Thoracic aorta (tissue), 2 donors: ENCODE results near the gene LHPP. TPM values are rescaled to one million over a fixed set of nuclear protein-coding genes. Genes with fewer than 3 reads are reported as not detected.
A peak's percentile ranks its signal among the peaks of the same experiment; 100 is the strongest.

ENCODE experiments used
- ATAC-seq: fragments of 150-250 bp; one replicate; pipeline ENCODE4 v1.8.0; 2017; ENCODE audit warnings: low read depth; ENCODE audit not compliant: insufficient number of reproducible peaks, low FRiP score
- DNase-seq: peaks from one replicate; pipeline ENCODE4 v3.0.0-alpha.2; 2020; ENCODE audit warnings: low spot score
- H3K27ac ChIP-seq, 2 donors: fragments of 200-600 bp; sonication (generic); 1 replicate in 1 of 2; 2 replicates in 1 of 2; pipeline ENCODE4 v1.5.1; 2016; ENCODE audit warnings: mild to moderate bottlenecking in 2 of 2, moderate library complexity in 2 of 2
- H3K27me3 ChIP-seq: fragments of 200-600 bp; sonication (generic); replicated peaks from 2 replicates; pipeline ENCODE4 v1.6.0; 2016; ENCODE audit warnings: mild to moderate bottlenecking; ENCODE audit not compliant: insufficient read depth
- H3K36me3 ChIP-seq: fragments of 200-600 bp; sonication (generic); one replicate; pipeline ENCODE4 v1.5.1; 2016
- H3K4me1 ChIP-seq, 2 donors: fragments of 200-600 bp; sonication (generic); 1 replicate in 1 of 2; 2 replicates in 1 of 2; pipeline versions ENCODE4 v1.5.1 to v1.6.0; 2016; ENCODE audit warnings: low read depth in 2 of 2, mild to moderate bottlenecking in 1 of 2; ENCODE audit not compliant: control insufficient read depth in 1 of 2
- H3K4me3 ChIP-seq: fragments of 200-600 bp; sonication (generic); 2 replicates; pipeline ENCODE4 v1.5.1; 2016; ENCODE audit warnings: mild to moderate bottlenecking
- H3K9me3 ChIP-seq: fragments of 200-600 bp; sonication (generic); 2 replicates; pipeline ENCODE4 v1.5.1; 2016
- total RNA-seq, 2 donors: library from RNA; depleted of rRNA; stranded (reverse); fragments of >200 nt; gene quantifications; one replicate each; pipeline versions ENCODE4 v1.1.0 to v1.2.3, GENCODE V29; 2016
- TF ChIP-seq, protein P1 (sequence below): fragments of 200-600 bp; sonication (generic); IDR thresholded peaks from one replicate; pipeline ENCODE4 v1.5.1; 2019; ENCODE audit warnings: antibody characterized with exemption

The LHPP gene
- total RNA-seq, 2 donors from 2014 or later = 7.2 to 24.1 TPM

DNA sequence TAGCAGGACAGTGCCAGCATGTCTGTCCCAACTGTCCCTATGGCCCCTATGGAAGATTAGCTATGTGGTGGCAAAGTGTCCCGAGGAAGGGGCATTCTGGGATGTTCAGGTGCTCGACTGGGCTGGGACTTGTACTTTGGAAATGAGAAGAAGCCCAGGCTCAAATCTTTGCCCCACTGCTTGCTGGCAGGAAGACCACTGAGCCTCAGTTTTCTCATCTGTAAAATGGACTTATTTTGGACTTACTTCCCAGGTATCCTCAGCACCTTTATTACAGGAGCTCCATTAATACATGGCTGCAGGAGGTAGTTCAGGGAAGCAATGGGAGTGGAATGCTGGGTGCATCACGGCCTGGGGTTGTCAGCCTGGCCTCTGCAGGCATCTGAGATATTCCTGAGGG lies 71.2 kb downstream of the LHPP start:
- no peak overlapping the region for H3K4me3 ChIP-seq
- H3K4me1 ChIP-seq = peaks cover 0 to 7% of the 10 kb centered on the region in 2 donors
- TF ChIP-seq, protein P1, sequence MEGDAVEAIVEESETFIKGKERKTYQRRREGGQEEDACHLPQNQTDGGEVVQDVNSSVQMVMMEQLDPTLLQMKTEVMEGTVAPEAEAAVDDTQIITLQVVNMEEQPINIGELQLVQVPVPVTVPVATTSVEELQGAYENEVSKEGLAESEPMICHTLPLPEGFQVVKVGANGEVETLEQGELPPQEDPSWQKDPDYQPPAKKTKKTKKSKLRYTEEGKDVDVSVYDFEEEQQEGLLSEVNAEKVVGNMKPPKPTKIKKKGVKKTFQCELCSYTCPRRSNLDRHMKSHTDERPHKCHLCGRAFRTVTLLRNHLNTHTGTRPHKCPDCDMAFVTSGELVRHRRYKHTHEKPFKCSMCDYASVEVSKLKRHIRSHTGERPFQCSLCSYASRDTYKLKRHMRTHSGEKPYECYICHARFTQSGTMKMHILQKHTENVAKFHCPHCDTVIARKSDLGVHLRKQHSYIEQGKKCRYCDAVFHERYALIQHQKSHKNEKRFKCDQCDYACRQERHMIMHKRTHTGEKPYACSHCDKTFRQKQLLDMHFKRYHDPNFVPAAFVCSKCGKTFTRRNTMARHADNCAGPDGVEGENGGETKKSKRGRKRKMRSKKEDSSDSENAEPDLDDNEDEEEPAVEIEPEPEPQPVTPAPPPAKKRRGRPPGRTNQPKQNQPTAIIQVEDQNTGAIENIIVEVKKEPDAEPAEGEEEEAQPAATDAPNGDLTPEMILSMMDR = no peak
- no peaks in the 10 kb centered on the region for H3K9me3 ChIP-seq
- DNase-seq (no peak), ATAC-seq (no peak)
- no peaks in the 10 kb centered on the region for H3K27me3 ChIP-seq
- H3K36me3 ChIP-seq = no peaks in the 10 kb centered on the region
- H3K27ac ChIP-seq = no peak overlapping the region

DNA sequence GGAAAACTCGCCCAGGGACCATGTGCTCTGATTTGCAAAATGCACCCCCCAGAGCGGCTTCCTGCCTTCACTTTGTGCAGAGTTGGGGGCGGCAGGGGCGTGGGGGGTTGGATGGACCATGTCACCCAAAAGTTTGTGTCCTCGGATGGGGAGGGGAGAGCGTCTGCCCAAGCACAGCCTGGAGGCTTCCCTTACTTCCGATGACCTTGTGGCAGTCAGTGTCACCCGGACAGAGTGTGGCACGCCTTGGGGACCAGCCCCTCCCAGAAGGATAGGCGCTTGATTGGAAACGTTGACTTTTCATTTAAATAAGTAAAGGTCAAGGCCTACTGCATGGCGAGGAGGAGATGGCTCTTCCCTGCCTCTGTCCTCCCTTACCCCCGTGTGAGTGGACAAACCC lies 71.6 kb downstream of the LHPP start:
- Histone ChIP-seq H3K36me3 (no peaks in the 10 kb centered on the region), H3K9me3 (no peaks in the 10 kb centered on the region), H3K27ac (no peak overlapping the region), H3K4me1 (peaks cover 0 to 7% of the 10 kb centered on the region in 2 donors), H3K27me3 (no peaks in the 10 kb centered on the region), H3K4me3 (no peak overlapping the region)
- TF ChIP-seq, protein P1 = no peak
- ATAC-seq = no peak
- no peak for DNase-seq

DNA sequence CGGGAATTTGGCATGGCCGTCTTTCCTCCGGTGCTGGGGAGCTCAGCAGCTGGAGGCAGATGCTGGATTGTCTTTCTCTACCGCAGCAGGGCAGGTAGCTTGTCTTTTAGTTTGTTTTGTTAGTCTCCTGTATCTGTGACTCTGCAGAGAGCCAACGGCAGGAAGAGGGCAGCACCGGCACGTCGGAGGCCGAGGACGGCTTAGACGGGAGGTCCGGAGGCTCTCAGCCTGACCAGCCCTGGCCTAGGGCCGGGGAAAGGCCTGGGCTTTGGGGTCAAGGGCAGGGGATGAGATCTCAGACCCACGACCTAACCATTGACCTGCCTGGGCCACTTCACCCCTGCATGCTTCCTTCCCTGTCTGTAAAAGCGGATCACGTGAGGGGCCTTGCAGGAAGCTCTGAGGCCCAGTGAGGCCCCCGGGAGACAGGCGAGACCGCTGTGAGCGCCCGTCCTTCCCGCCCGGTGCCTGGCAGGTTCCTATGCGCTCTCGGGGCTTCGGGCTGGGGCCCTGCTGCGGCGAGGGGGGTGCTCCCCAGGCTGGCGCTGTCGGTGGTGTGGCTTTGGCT lies 72.7 kb downstream of the LHPP start:
- no peak for DNase-seq
- TF ChIP-seq, protein P1 = no peak

DNA sequence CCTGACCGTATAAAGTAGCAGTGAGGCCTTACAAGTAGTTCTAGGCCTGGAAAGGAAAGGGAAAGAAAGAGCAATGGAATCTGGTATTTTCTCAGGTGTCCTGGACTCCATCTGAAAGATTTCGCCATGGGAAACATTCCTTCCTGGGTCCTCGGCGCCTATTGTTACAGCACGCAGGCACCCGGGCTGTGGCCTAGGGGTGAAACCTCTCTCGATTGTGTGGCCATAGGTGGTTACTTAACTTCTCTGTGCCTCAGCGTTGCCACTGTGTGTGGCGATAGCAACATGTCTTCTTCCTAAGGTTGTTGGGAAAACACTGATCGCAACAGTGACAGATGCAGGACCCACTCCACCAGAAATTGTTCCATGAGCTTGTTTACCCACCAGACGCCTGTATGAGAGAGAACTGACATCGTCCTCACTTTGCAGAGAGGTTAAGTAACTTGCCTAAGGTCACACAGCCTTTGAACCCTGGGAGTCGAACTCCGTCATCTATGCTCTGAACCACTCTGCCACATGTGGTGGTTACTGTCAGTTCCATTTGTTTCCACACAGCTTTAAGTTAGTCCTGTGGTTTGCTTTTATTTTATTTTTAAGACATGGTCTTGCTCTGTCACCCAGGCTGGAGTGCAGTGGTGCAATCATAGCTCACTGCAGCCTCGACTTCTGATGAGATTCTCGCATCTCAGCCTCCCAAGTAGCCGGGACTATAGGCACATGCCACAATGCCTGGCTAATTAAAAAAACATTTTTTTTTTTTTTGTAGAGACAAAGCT lies 73.4 kb downstream of the LHPP start:
- TF ChIP-seq, protein P1 = no peak
- DNase-seq (no peak), ATAC-seq (no peak)
- Histone ChIP-seq H3K4me3 (no peak overlapping the region), H3K4me1 (peaks cover 0 to 7% of the 10 kb centered on the region in 2 donors), H3K27ac (no peak overlapping the region), H3K27me3 (no peaks in the 10 kb centered on the region), H3K9me3 (no peaks in the 10 kb centered on the region), H3K36me3 (no peaks in the 10 kb centered on the region)

More for the DNA sequence above, 72.7 kb downstream of the LHPP start:
- H3K36me3 ChIP-seq = no peaks in the 10 kb centered on the region
- ATAC-seq = no peak
- H3K27ac ChIP-seq = no peak overlapping the region
- no peak overlapping the region for H3K4me3 ChIP-seq
- H3K9me3 ChIP-seq = no peaks in the 10 kb centered on the region
- H3K4me1 ChIP-seq = peaks cover 0 to 7% of the 10 kb centered on the region in 2 donors
- H3K27me3 ChIP-seq = no peaks in the 10 kb centered on the region

DNA sequence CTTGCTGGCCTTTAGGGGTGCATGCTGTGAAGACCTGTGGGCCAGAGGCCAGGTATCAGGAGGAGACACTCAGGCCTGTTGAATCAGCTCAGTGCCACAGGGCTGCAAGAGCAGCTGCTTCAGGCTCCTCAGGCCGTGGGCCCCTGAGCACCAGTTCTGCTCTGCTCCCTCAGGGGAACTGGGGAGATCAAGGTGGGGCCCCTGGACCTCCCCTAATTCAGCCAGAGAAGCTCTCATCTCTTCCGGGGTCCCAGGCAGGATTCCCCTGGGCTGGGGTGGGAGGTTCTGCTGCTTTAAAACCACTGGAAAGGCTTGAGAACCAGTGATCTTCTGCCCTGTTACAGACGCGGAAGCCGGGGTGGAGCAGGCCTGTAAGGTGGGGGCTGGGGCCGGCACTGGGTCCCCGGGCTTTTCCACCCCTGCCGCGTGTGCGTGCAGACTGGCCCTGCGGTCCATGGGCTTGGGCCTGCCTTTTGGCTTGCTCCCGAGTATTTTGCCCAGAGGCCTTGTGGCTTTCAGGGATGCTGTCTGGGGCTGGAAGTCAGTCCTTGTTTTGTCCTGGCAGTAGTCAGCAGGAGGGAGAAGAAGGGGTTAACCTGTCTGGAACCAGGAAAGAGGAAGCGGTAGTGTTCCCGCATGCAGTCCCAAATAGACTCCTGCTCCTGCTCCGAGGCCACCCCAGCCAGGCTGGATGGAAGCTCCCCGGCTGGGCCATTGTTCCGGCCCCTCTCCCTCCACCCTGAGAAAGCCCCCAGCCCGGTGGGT lies 74.3 kb downstream of the LHPP start:
- no peaks in the 10 kb centered on the region for H3K27me3 ChIP-seq
- H3K9me3 ChIP-seq = no peaks in the 10 kb centered on the region
- no peaks in the 10 kb centered on the region for H3K36me3 ChIP-seq
- TF ChIP-seq, protein P1 = no peak
- no peaks in the 10 kb centered on the region for H3K4me1 ChIP-seq
- H3K4me3 ChIP-seq = no peak overlapping the region
- DNase-seq = no peak
- H3K27ac ChIP-seq = peak overlapping the region in 1 of 2 donors; percentile 10
- ATAC-seq = no peak
